ENCODE results near the gene NXN.
"Not testable (repeated sequence)": the region's sequence is repeated elsewhere in the genome, so short reads cannot be mapped to it uniquely, and the experiment has no call there.

The NXN gene

GRCh38 chr17:1006054-1006453, 26.5 kb upstream of the NXN start:
- no peak for DNase-seq (ENCODE audit: low spot score)

- DNase-seq (ENCODE audit: low spot score): peak; percentile 65
Measured at GRCh38 chr17:1005361-1005946, 25.9 kb upstream of the NXN start.

- DNase-seq (ENCODE audit: low spot score): no peak
Measured at GRCh38 chr17:1004769-1005295, 25.3 kb upstream of the NXN start.

- DNase-seq (ENCODE audit: low spot score): no peak
Measured at GRCh38 chr17:1003972-1004768, 24.6 kb upstream of the NXN start.

- DNase-seq (ENCODE audit: low spot score): no peak
Measured at GRCh38 chr17:1003633-1003971, 24.0 kb upstream of the NXN start.

DNA sequence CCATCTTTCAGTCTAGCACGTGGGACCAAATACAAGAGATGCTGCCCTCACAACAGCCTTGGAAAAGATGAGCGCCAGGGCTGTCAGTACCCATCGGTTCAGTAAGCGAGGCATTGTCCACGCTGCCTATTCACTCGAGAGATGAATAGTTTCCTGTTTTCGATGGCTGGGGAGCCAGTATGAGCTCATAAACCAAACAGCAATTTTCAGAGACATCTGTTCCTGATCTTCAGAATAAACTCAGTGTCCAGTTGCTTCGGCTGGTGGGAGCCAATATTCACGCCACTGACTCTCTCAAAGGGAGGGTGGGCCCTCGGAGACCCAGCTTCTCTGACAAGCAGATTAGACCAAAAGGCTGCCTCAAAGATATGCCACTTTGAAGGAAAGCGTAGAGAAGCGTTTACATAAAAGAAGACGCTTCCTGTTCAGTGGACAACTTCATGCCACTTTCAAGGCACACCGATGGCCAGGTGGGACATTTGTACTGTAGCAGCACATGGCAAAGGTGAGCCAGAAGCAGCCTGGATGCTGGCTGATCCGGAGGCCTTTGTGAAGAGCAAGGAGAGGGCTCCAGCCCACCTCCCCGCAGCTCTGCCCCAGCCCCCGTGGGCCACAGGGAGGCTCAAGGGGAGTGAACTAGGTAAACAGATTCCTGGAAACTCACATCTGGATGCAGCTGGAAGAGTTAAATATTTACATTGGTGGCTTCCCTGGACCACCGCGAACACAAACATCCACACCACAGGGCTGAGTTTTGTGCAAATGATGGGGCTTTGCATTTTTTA, 23.4 kb upstream of the NXN start:
- DNase-seq (ENCODE audit: low spot score): peak; percentile 73

GRCh38 chr17:1002412-1002753, 22.8 kb upstream of the NXN start:
- no peak for DNase-seq (ENCODE audit: low spot score)

- DNase-seq (ENCODE audit: low spot score): peak; percentile 81
Measured at GRCh38 chr17:1001640-1002411, 22.2 kb upstream of the NXN start.

DNA sequence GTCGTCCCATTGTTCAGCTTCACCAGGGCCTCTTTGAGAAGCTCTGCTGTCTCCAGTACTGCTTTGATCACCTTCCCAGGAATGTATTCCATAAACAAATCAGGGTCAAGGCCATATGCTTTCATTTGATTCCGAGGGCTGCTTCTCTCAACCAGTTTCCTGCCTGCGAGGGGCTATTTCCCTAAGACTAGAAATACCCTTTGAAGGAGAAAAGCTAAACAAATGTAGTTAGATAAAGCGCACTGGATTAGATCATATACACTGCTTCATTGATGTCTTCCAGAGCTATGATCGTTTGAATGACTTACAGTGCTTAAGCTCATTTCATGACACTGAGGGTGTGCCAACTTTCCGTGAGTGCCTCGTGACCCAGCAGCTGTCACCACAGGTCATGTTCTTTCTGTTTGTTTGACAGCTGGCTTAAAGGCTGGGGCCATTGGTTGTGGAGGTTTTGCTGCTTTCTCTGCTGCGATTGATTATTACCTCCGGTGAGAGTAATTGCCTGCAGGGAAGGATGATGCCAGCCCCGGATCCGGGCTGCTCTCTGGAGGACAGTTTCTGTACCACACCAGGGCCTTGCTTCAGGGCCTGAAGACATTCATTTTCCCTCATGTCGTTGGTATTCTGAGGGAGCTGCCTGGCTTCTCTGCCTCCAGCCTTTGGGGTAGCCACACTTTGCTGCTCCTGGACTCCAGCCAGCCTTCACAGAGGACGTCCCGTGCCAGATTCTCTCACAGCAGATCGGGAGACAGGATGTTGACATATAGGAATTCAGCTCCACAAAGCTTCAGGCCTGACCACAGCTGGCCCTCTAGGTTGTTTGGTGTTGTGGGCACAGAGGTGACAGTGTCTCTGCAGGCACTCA, 21.3 kb upstream of the NXN start:
- DNase-seq (ENCODE audit: low spot score): peak; percentile 62

DNA sequence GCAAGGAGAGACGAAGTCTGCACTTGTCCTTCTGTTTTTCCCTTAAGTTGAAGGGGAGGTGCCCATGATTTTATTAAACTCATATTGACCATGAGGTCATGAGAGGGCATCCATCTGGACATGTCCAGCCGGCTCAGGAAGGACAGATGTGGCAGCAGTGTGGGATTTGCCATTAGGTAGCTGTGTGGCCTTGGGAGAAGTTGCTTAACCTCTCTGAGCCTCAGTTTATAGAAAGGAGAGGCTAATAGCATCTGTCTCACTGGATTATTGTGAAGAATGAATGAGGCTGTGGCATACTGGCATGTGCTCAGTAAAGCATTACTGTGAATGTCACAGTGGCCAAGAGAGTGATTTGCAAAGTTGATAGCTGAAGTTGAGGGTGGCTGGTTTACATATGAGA, 18.5 kb upstream of the NXN start:
- DNase-seq (ENCODE audit: low spot score): no peak

DNA sequence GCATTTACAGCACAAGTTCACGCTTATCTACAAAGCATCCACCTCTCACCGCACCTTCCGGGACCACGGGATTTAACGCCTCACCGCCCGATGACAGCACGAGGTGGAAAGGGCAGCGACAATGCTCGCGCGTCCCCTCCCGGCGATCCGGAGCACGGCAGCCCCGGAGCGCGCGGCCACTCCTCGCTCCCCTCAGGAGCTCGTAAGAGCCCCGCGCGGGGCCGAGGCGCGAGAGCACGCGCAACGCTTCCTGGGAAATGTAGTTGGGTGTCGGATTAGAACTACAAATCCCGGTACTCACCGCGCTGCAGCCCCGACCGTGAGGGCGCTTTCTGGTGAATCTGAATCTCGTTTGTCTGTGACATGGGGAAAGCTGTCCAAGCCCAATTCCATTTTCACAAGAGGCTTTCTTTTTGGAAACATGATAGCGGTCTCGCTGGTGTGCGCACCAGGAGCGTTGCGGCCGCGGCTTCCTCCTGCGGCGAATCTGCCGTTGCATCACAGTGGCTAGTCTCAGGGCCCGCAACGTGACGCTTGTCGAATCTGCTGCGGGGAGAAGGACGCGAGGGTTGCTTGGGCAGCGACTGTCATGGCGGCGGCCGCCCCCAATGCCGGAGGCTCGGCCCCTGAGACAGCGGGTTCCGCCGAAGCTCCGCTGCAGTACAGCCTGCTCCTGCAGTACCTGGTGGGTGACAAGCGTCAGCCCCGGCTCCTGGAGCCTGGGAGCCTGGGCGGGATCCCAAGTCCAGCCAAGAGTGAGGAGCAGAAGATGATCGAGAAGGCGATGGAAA, 17.2 kb upstream of the NXN start, which contains the start of gene TIMM22:
Gene TIMM22 (plus strand): TSS at position 576 of the 791 bp plus-strand sequence. CDS start 14 bp downstream, at position 590.
- DNase-seq (ENCODE audit: low spot score): peak; percentile 95

DNA sequence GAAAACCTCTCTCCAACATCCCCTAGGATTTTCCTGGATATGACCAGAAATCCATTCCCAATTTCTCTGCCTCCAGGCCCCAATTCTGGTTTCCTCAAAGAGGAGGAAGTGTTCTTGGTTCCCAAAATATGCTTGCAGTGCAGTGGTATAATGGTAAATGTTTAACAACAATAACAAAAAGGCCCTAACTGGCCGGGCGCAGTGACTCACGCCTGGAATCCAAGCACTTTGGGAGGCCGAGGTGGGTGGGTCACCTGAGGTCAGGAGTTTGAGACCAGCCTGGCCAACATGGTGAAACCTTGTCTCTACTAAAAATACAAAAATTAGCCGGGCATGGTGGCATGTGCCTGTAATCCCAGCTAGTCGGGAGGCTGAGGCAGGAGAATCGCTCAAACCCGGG, 15.7 kb upstream of the NXN start:
- not testable (repeated sequence) for DNase-seq (ENCODE audit: low spot score)

GRCh38 chr17:992933-993332, 13.4 kb upstream of the NXN start:
- no peak for DNase-seq (ENCODE audit: low spot score)

DNA sequence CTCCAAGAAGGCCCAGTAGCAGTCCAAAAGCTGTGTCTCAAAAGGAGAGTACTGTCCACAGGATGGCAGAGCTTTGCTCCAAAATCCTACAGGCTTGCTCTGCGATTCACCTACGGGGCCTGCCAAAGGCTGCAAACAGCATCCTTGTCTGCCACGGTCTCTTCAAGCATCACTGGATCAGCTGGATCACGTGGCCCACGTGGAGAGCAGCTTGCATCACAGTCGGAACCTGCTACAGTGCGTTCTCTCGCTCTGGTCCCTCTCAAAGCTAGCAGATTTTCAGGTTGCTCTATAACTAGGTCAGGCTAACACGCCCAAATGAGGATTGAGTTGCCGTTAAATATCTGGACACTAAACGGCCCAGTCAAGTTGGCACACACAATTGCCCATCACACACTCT, 9.0 kb upstream of the NXN start:
- no peak for DNase-seq (ENCODE audit: low spot score)

DNA sequence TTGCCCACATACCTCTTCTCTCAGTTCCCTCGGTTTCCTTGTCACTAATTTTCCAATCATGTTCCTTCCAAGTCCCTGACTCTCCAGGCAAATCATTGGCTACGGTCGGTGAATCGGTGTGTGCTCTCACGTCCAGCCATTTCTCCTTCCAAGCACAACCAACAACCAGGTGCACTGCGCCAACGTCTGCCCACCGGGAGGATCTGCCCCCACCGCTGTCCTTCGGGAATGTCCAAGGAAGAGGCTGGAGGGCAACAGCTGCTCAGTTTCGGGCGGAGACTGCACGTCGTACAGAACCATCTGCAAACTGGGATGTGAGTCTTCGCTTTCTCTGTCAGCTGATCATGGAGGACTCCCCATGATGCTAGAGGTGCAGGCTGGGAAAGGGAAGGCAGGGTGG, 8.4 kb upstream of the NXN start:
- DNase-seq (ENCODE audit: low spot score): no peak

DNA sequence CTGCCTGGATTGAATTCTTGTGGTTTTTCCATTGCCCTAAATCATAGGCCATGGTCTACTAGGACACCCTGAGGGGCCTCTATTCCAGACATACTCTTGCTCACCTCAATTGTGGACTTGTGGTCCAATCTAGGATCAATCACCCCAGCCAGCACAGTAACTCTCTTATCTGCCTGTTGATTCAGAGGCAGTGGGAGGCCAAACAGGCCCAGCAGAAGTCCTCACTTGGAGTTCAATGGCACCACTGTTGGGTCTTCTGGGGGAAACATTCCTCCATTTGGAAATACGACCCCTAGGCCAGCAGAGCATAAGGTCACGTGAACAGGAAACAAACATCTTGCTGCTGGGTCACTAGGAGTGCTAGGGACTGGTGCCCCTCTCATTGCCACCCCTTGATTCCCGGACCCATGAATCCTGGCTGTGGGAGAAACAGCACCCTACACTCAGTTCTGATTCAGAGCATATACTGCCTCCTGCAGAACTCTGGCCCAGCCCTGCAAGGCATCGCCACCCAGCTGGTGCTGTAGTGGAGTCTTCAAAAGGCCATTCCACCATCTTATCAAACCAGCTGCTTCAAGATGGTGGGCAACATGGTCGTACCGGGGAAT, 6.8 kb upstream of the NXN start:
- no peak for DNase-seq (ENCODE audit: low spot score)

GRCh38 chr17:983921-984320, 4.3 kb upstream of the NXN start:
- no peak for DNase-seq (ENCODE audit: low spot score)

- no peak for DNase-seq (ENCODE audit: low spot score)
Measured at GRCh38 chr17:981292-981658, 1.7 kb upstream of the NXN start.

DNA sequence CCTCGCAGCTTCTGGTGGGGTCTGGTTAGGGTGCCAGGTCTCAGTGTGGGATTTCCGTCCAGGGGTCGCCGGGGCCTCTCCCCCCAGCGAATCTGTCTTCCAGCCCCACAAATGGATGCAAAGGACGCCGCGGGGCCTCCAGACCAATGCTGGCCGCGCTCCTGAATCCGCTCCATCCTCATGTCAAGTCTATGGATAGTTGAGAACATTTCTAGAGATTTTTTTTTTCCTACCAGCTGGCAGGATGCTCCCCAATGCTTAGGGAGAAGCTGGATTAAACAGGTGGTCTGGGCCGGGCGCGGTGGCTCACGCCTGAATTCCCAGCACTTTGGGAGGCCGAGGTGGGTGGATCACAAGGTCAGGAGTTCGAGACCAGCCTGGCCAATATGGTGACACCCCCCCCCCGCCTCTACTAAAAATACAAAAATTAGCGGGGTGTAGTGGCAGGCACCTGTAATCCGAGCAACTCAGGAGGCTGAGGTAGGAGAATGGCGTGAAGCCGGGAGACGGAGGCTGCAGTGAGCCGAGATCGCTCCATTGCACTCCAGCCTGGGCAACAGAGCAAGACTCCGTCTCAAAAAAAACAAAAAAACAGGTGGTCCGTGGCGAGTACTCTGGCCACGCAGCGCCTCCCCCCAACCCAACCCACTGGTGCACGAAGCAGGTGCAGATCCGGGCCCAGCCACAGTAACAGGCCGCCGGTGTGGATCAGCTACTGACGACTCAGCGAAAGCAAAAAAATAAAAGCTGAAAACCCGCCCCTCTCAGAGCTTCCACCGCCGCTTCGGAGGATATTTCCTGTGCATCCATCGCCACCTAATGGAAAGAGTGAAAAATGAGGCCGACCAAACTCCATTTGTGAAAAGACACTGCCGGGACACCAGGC, 1.1 kb upstream of the NXN start:
- DNase-seq (ENCODE audit: low spot score): peak; percentile 80
